Measurements from ENCODE around the gene ELL.

- TF ChIP-seq, protein P1, sequence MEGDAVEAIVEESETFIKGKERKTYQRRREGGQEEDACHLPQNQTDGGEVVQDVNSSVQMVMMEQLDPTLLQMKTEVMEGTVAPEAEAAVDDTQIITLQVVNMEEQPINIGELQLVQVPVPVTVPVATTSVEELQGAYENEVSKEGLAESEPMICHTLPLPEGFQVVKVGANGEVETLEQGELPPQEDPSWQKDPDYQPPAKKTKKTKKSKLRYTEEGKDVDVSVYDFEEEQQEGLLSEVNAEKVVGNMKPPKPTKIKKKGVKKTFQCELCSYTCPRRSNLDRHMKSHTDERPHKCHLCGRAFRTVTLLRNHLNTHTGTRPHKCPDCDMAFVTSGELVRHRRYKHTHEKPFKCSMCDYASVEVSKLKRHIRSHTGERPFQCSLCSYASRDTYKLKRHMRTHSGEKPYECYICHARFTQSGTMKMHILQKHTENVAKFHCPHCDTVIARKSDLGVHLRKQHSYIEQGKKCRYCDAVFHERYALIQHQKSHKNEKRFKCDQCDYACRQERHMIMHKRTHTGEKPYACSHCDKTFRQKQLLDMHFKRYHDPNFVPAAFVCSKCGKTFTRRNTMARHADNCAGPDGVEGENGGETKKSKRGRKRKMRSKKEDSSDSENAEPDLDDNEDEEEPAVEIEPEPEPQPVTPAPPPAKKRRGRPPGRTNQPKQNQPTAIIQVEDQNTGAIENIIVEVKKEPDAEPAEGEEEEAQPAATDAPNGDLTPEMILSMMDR (IDR thresholded peaks at IDR 0.05; ENCODE audit: insufficient read depth, low read length), result no peak
- no peak for TF ChIP-seq POLR2AphosphoS5 (IDR thresholded peaks at IDR 0.05; ENCODE audit: low read depth)
- TF ChIP-seq REST (IDR thresholded peaks at IDR 0.05; ENCODE audit: insufficient replicate concordance, low read depth), result no peak
- no peak for TF ChIP-seq SPI1 (IDR thresholded peaks at IDR 0.05; ENCODE audit: borderline replicate concordance, low read depth)
These were observed 89.4 kb downstream of the ELL start for GRCh38 chr19:18432275-18433014.

Measured in HL-60 (cell line).